ENCODE data around the gene LRATD1.

DNA sequence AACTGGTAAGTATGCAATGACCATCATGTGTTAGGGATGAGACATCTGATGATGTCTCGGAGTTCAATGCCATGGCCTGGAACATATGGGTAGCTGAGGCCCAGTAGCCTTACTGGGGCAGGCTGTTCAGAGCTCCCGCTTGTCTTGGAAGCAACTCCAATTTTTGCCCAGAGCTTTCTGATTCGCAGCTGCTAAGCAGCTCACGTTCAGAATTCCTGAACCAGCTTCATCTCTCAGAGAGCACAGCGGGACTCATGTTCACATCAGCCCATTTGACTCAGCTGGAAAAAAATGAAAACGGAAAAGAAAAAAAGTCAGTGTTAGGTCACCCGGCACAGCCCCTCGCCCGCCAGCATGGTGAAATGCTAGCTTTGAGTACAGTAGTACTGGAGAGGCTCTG lies 16.8 kb upstream of the LRATD1 start:
- TF ChIP-seq POLR2A (IDR thresholded peaks at IDR 0.05) = no peak
- TF ChIP-seq, protein P1, sequence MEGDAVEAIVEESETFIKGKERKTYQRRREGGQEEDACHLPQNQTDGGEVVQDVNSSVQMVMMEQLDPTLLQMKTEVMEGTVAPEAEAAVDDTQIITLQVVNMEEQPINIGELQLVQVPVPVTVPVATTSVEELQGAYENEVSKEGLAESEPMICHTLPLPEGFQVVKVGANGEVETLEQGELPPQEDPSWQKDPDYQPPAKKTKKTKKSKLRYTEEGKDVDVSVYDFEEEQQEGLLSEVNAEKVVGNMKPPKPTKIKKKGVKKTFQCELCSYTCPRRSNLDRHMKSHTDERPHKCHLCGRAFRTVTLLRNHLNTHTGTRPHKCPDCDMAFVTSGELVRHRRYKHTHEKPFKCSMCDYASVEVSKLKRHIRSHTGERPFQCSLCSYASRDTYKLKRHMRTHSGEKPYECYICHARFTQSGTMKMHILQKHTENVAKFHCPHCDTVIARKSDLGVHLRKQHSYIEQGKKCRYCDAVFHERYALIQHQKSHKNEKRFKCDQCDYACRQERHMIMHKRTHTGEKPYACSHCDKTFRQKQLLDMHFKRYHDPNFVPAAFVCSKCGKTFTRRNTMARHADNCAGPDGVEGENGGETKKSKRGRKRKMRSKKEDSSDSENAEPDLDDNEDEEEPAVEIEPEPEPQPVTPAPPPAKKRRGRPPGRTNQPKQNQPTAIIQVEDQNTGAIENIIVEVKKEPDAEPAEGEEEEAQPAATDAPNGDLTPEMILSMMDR (IDR thresholded peaks at IDR 0.05) = no peak

Measured in body of pancreas (tissue), 4 donors.